ENCODE results near the gene HOXB9. TPM values are rescaled to one million over a fixed set of nuclear protein-coding genes. Genes with fewer than 3 reads are reported as not detected.

Gene HOXB9
- total RNA-seq, 6 donors from 2014 or later = 0.20 to 0.30 (median 0.29) TPM; not detected in 3

GRCh38 chr17:48571826-48572417 lies 54.2 kb downstream of the HOXB9 start:
- Histone ChIP-seq H3K4me3 (no peak overlapping the region), H3K27ac (peak overlapping the region; percentile 65 to 87 (median 72)), H3K4me1 (peaks cover 12 to 19% (median 16%) of the 10 kb centered on the region in 4 donors), H3K27me3 (peaks cover 0 to 31% (median 14%) of the 10 kb centered on the region in 4 donors), H3K36me3 (no peaks in the 10 kb centered on the region), H3K9me3 (no peaks in the 10 kb centered on the region)
- DNase-seq = no peak
- 67 to 81% methylated on average over 1 of the region's 1 CpG for WGBS, 2 donors
- no peak for ATAC-seq (ENCODE audit: low FRiP score in 2 of 2)
- no peak for TF ChIP-seq CTCF (IDR thresholded peaks at IDR 0.05)
- TF ChIP-seq EP300 (IDR thresholded peaks at IDR 0.05) = no peak
- TF ChIP-seq POLR2AphosphoS5 (IDR thresholded peaks at IDR 0.05) = no peak
- no peak for TF ChIP-seq POLR2A (IDR thresholded peaks at IDR 0.05)

Small RNA genes lying within 50 kb of the gene (small RNA-seq; reads per million reads assigned to genes)
- gene MIR196A1 = 0 to 0.07 (median 0) reads per million in 4 donors

Other genes with a start within 250 kb of the HOXB9 start
- gene SKAP1, start 196.1 kb downstream of the HOXB9 start, total RNA-seq = 1 to 10 TPM; 1.9 to 5.3 (median 3.9) TPM
- not detected for gene HOXB1, start 95.3 kb downstream of the HOXB9 start, total RNA-seq
- gene HOXB2, start 81.2 kb downstream of the HOXB9 start, total RNA-seq = 10 to 100 TPM in 2 of 6 donors, 1 to 10 TPM in 4; 1.4 to 16.1 (median 7.4) TPM
- 1 to 10 TPM in 4 of 6 donors, under 1 TPM in 2; 0.61 to 5.6 (median 2.0) TPM for gene HOXB4, start 48.0 kb downstream of the HOXB9 start, total RNA-seq
- gene HOXB3, start 36.1 kb downstream of the HOXB9 start, total RNA-seq = 10 to 100 TPM in 2 of 6 donors, 1 to 10 TPM in 4; 2.9 to 12.6 (median 7.9) TPM
- gene HOXB5, start 32.6 kb downstream of the HOXB9 start, total RNA-seq = 1 to 10 TPM in 4 of 6 donors, under 1 TPM in 2; 0.39 to 5.0 (median 1.5) TPM
- 10 to 100 TPM in 2 of 6 donors, 1 to 10 TPM in 4; 1.1 to 11.3 (median 7.0) TPM for gene HOXB6, start 21.4 kb downstream of the HOXB9 start, total RNA-seq
- gene HOXB7, start 15.3 kb downstream of the HOXB9 start, total RNA-seq = 1 to 10 TPM in 5 of 6 donors, not detected in 1; 1.1 to 3.7 (median 1.3) TPM
- under 1 TPM in 2 of 6 donors, not detected in 4; 0.23 to 0.27 TPM for gene HOXB8, start 11.1 kb downstream of the HOXB9 start, total RNA-seq
- gene PRAC1, start 96.2 kb upstream of the HOXB9 start, total RNA-seq = not detected
- gene PRAC2, start 96.8 kb upstream of the HOXB9 start, total RNA-seq = not detected
- not detected for gene HOXB13, start 102.4 kb upstream of the HOXB9 start, total RNA-seq
- gene TTLL6, start 190.9 kb upstream of the HOXB9 start, total RNA-seq = 10 to 100 TPM in 1 of 6 donors, 1 to 10 TPM in 4, under 1 TPM in 1; 0.69 to 12.1 (median 1.5) TPM
- 100 to 1,000 TPM; 123 to 330 (median 180) TPM for gene CALCOCO2, start 204.7 kb upstream of the HOXB9 start, total RNA-seq